Panc1 (cell line): ENCODE results near the gene EDN2. TPM values are rescaled to one million over a fixed set of nuclear protein-coding genes. Genes with fewer than 3 reads are reported as not detected.

Experiments
- ATAC-seq: fragments of 200-7000 bp; cut with Tn5 transposase; 2 replicates; pipeline ENCODE4 v1.9.1; 2020; ENCODE audit warnings: mild to moderate bottlenecking, moderate library complexity
- BruUV-seq: library from RNA; stranded (reverse); fragments of 400-500 nt; replicated peaks from 2 replicates; lab custom pipeline; 2021; lab: Mats Ljungman, UMichigan
- CTCF ChIA-PET: fragments of 300-600 bp; sonication (Branson Sonifier 250); formaldehyde crosslinking; loops from one replicate; lab custom pipeline; 2022; ENCODE audit warnings: antibody characterized with exemption; lab: Charles Lee
- POLR2A ChIA-PET: fragments of 300-600 bp; sonication (Branson Sonifier 250); formaldehyde crosslinking; loops from one replicate; lab custom pipeline; 2022; ENCODE audit warnings: antibody characterized with exemption; lab: Charles Lee
- DNase-seq: peaks from one replicate; pipeline ENCODE4 v3.0.0-alpha.2; 2010; ENCODE audit warnings: low read depth, low spot score
- H3K27ac ChIP-seq: 2 replicates; pipeline ENCODE4 v1.5.1; 2011; ENCODE audit warnings: mild to moderate bottlenecking, low read length, inconsistent platforms
- H3K27me3 ChIP-seq: fragments of 200-500 bp; sonication (Bioruptor generic); 2 replicates; pipeline ENCODE4 v1.6.0; 2014; ENCODE audit warnings: low read length, inconsistent platforms; ENCODE audit not compliant: control insufficient read depth, insufficient read depth
- H3K36me3 ChIP-seq: fragments of 200-500 bp; sonication (Bioruptor generic); 2 replicates; pipeline ENCODE4 v1.5.1; 2014; ENCODE audit warnings: inconsistent platforms, mild to moderate bottlenecking, low read length, moderate library complexity; ENCODE audit not compliant: control insufficient read depth, insufficient read depth
- H3K4me1 ChIP-seq: 2 replicates; pipeline ENCODE4 v1.5.1; 2011; ENCODE audit warnings: inconsistent platforms, mild to moderate bottlenecking, low read length, moderate library complexity; ENCODE audit not compliant: control insufficient read depth, insufficient read depth
- H3K4me3 ChIP-seq, 2 experiments: 2 replicates each; pipeline ENCODE4 v1.5.1; 2011 to 2012; ENCODE audit warnings: low read depth in 2 of 2, low read length in 2 of 2, mild to moderate bottlenecking in 2 of 2, inconsistent platforms in 1 of 2, moderate library complexity in 1 of 2
- H3K9me3 ChIP-seq: fragments of 200-500 bp; sonication (Bioruptor generic); 2 replicates; pipeline ENCODE4 v1.5.1; 2014; ENCODE audit warnings: low read depth, mild to moderate bottlenecking, inconsistent platforms, low read length, moderate library complexity; ENCODE audit not compliant: control insufficient read depth, insufficient read depth
- POLR2AphosphoS5 ChIP-seq: IDR thresholded peaks from 2 replicates; pipeline ENCODE4 v1.6.1; 2012; ENCODE audit warnings: mild to moderate bottlenecking, low read depth, low read length, moderate library complexity
- REST ChIP-seq, 2 experiments: IDR thresholded peaks; 2 replicates each; pipeline ENCODE4 v1.6.1; 2011 to 2012; ENCODE audit warnings: low read depth in 2 of 2, control low read depth in 1 of 2, low read length in 1 of 2, mild to moderate bottlenecking in 1 of 2, moderate library complexity in 1 of 2; ENCODE audit not compliant: insufficient read depth in 1 of 2
- SIN3A ChIP-seq: IDR thresholded peaks from 2 replicates; pipeline ENCODE4 v1.6.1; 2012; ENCODE audit warnings: low read depth, mild to moderate bottlenecking, low read length, moderate library complexity, borderline replicate concordance; ENCODE audit not compliant: insufficient read depth
- TCF7L2 ChIP-seq: IDR thresholded peaks from 2 replicates; pipeline ENCODE4 v1.6.1; 2011; ENCODE audit warnings: mild to moderate bottlenecking, low read depth, low read length, inconsistent platforms
- in situ Hi-C: cut with HindIII; loops from 2 replicates; pipeline ENCODE4 v1.10.0; 2016; ENCODE audit warnings: low sequenced_read_pairs, low pct_unique_long_range_greater_than_20kb
- intact Hi-C: fragments of 100-400 bp; cut with micrococcal nuclease; formaldehyde crosslinking; loops from one replicate; pipeline ENCODE4 v1.10.0; 2022; ENCODE audit not compliant: unreplicated experiment
- total RNA-seq: library from RNA; stranded (reverse); gene quantifications from one replicate; pipeline ENCODE4 v1.2.1, GENCODE V29; 2021; ENCODE audit not compliant: unreplicated experiment
- TF ChIP-seq, protein P1 (sequence below): fragments of 450-650 bp; IDR thresholded peaks from 2 replicates; pipeline ENCODE4 v1.5.1; 2017; ENCODE audit warnings: mild to moderate bottlenecking

The EDN2 gene
- total RNA-seq, 1 experiment from 2014 or later: not detected

- Histone ChIP-seq H3K27ac (no peak overlapping the region), H3K9me3 (no peaks in the 10 kb centered on the region), H3K27me3 (no peaks in the 10 kb centered on the region), H3K36me3 (no peaks in the 10 kb centered on the region), H3K4me3 (no peak overlapping the region), H3K4me1 (peaks cover 9% of the 10 kb centered on the region; the same call in 1 of the 2 replicates)
- CTCF ChIA-PET: no interaction called here
- POLR2A ChIA-PET: interaction anchor here (0.5 kb wide), 1 partner anchor 1188 kb away, joined by 3 read pairs; no protein-coding TSS in a partner anchor
- ATAC-seq (no peak), DNase-seq (no peak)
- intact Hi-C loops (no loop called here), in situ Hi-C loops (no loop called here)
- TF ChIP-seq REST (IDR thresholded peaks at IDR 0.05; ENCODE audit: insufficient read depth in 1 of 2, low read depth in 2 of 2, low read length in 1 of 2) (no peak), TCF7L2 (no peak), POLR2AphosphoS5 (no peak), SIN3A (no peak)
- TF ChIP-seq, protein P1, sequence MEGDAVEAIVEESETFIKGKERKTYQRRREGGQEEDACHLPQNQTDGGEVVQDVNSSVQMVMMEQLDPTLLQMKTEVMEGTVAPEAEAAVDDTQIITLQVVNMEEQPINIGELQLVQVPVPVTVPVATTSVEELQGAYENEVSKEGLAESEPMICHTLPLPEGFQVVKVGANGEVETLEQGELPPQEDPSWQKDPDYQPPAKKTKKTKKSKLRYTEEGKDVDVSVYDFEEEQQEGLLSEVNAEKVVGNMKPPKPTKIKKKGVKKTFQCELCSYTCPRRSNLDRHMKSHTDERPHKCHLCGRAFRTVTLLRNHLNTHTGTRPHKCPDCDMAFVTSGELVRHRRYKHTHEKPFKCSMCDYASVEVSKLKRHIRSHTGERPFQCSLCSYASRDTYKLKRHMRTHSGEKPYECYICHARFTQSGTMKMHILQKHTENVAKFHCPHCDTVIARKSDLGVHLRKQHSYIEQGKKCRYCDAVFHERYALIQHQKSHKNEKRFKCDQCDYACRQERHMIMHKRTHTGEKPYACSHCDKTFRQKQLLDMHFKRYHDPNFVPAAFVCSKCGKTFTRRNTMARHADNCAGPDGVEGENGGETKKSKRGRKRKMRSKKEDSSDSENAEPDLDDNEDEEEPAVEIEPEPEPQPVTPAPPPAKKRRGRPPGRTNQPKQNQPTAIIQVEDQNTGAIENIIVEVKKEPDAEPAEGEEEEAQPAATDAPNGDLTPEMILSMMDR: no peak
- no TSS peak for BruUV-seq
These were observed 14.3 kb upstream of the EDN2 start for GRCh38 chr1:41498804-41499203.

GRCh38 chr1:41498391-41498790 is 13.9 kb upstream of the EDN2 start:
- TF ChIP-seq TCF7L2 (no peak), SIN3A (no peak)
- no peak overlapping the region for H3K4me3 ChIP-seq
- no peaks in the 10 kb centered on the region for H3K9me3 ChIP-seq
- no peaks in the 10 kb centered on the region for H3K36me3 ChIP-seq
- in situ Hi-C loops (no loop called here), intact Hi-C loops (no loop called here)
- H3K27me3 ChIP-seq: no peaks in the 10 kb centered on the region
- no TSS peak for BruUV-seq
- ATAC-seq: no peak
- CTCF ChIA-PET: no interaction called here
- H3K27ac ChIP-seq: no peak overlapping the region
- H3K4me1 ChIP-seq: peaks cover 9% of the 10 kb centered on the region; the same call in 1 of the 2 replicates
- POLR2A ChIA-PET: no interaction called here
- no peak for DNase-seq

DNA sequence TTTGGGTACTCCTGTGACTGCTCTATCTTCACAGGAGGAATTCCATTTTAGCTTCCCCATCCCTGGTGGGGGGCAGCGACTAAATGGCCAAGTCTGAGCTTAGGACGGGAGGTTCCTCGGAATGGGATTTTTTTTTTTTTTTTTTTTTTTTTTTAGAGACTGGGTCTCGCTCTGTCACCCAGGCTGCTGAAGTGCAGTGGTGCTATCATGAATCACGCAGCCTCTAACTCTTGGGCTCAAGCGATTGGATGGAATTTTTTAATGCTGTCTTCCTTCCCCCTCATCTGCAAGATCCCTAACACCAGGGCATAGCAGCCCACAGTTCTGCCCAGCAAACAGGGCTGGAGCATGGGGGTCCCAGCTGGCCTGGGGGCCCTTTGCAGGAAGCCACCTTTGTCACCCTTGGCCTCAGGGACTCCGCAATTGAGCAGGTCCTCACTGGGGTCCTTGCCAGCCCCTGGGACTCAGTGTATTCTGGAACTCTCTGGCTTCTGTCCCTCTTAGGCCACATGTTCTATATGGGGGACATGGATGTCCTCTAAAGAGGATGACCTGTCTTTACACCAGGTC is 13.1 kb upstream of the EDN2 start:
- Histone ChIP-seq H3K27ac (no peak overlapping the region), H3K4me3 (no peak overlapping the region), H3K27me3 (no peaks in the 10 kb centered on the region), H3K9me3 (no peaks in the 10 kb centered on the region), H3K36me3 (no peaks in the 10 kb centered on the region), H3K4me1 (peaks cover 9% of the 10 kb centered on the region; the same call in 1 of the 2 replicates)
- DNase-seq: no peak
- no TSS peak for BruUV-seq
- no peak for ATAC-seq
- in situ Hi-C loops: no loop called here
- ChIA-PET POLR2A (interaction anchor here (0.6 kb wide), 1 partner anchor 11 kb away, joined by 3 read pairs; no protein-coding TSS in a partner anchor), CTCF (no interaction called here)
- intact Hi-C loops: no loop called here
- TF ChIP-seq TCF7L2 (no peak), REST (IDR thresholded peaks at IDR 0.05; ENCODE audit: insufficient read depth in 1 of 2, low read depth in 2 of 2, low read length in 1 of 2) (no peak)
